Naive B cell (primary cell): ENCODE results near the gene UNC119. TPM values are rescaled to one million over a fixed set of nuclear protein-coding genes. Genes with fewer than 3 reads are reported as not detected.
"Not testable (repeated sequence)": the region's sequence is repeated elsewhere in the genome, so short reads cannot be mapped to it uniquely, and the experiment has no call there.

Experiments
- ATAC-seq, 2 donors: fragments of 150-1000 bp; cut with Tn5 transposase; 2 replicates each; pipeline ENCODE4 v1.10.0; 2021; ENCODE audit warnings: low read depth in 2 of 2, mild to moderate bottlenecking in 2 of 2, moderate library complexity in 2 of 2
- DNase-seq: peaks from one replicate; pipeline ENCODE4 v3.0.0; 2022
- H3K27ac Mint-ChIP-seq, 6 donors: one replicate each; pipeline ENCODE4 v1.8.0; 2020 to 2022; ENCODE audit warnings: mild to moderate bottlenecking in 6 of 6, mixed read lengths in 6 of 6, moderate library complexity in 5 of 6, inconsistent platforms in 2 of 6
- H3K27me3 Mint-ChIP-seq, 3 donors: one replicate each; pipeline ENCODE4 v1.8.0; 2021 to 2022; ENCODE audit warnings: mixed read lengths in 3 of 3, mild to moderate bottlenecking in 1 of 3
- H3K36me3 Mint-ChIP-seq, 2 donors: one replicate each; pipeline ENCODE4 v1.8.0; 2020 to 2022; ENCODE audit warnings: mixed read lengths in 2 of 2, inconsistent platforms in 1 of 2, mild to moderate bottlenecking in 1 of 2
- H3K4me1 Mint-ChIP-seq, 3 donors: one replicate each; pipeline ENCODE4 v1.8.0; 2020 to 2022; ENCODE audit warnings: mixed read lengths in 3 of 3, inconsistent platforms in 1 of 3, mild to moderate bottlenecking in 1 of 3, moderate library complexity in 1 of 3
- H3K4me3 Mint-ChIP-seq, 8 donors: one replicate each; pipeline ENCODE4 v1.8.0; 2020 to 2022; ENCODE audit warnings: mild to moderate bottlenecking in 8 of 8, mixed read lengths in 8 of 8, moderate library complexity in 8 of 8, inconsistent platforms in 2 of 8
- H3K9me3 Mint-ChIP-seq, 7 donors: one replicate each; pipeline ENCODE4 v1.8.0; 2020 to 2022; ENCODE audit warnings: mixed read lengths in 7 of 7, mild to moderate bottlenecking in 5 of 7, inconsistent platforms in 2 of 7, moderate library complexity in 1 of 7
- polyA plus RNA-seq, 6 donors: library from polyadenylated mRNA; unstranded; fragments of 300-500 nt; fragmentation: Illumina TruSeq; gene quantifications; one replicate each; pipeline ENCODE4 v1.2.3, GENCODE V29; 2021; ENCODE audit warnings: low read depth in 6 of 6

The UNC119 gene
- polyA plus RNA-seq, 6 donors from 2014 or later = 69.7 to 93.0 (median 75.3) TPM

GRCh38 chr17:28578246-28579195, 26.1 kb upstream of the UNC119 start:
- Mint-ChIP-seq H3K4me3 (peak overlapping the region in 3 of 8 donors; percentile 12 to 29 (median 20)), H3K9me3 (no peaks in the 10 kb centered on the region), H3K27me3 (no peaks in the 10 kb centered on the region), H3K36me3 (no peaks in the 10 kb centered on the region), H3K4me1 (peaks cover 13 to 20% (median 15%) of the 10 kb centered on the region in 3 donors), H3K27ac (no peak overlapping the region)
- DNase-seq (no peak), ATAC-seq (no peak)

DNA sequence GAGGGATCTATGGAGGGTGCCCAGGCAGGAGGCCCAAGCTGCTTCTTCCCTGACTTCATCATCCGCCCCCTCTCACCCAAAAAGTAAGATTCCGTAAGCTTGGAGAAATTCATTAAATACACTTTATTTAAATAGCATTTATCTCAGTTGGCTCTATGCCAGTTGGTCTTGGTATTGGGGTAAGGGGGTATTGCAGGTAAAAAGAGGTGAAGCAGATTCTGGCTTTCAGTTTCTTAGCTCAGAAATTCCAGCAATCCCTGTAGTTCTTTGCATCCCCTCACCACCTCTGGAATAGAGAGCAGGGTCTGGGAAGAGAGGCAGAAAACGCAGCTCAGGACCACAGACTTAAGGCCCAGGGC, 25.0 kb upstream of the UNC119 start:
- peaks cover 19 to 25% (median 23%) of the 10 kb centered on the region in 3 donors for H3K4me1 Mint-ChIP-seq
- H3K9me3 Mint-ChIP-seq = no peaks in the 10 kb centered on the region
- H3K4me3 Mint-ChIP-seq = peak overlapping the region in 3 of 8 donors; percentile 83 to 89 (median 86)
- peak overlapping the region in 2 of 6 donors; percentile 91 to 93 for H3K27ac Mint-ChIP-seq
- ATAC-seq = no peak
- no peaks in the 10 kb centered on the region for H3K27me3 Mint-ChIP-seq
- no peak for DNase-seq
- H3K36me3 Mint-ChIP-seq = peaks cover 0 to 4% of the 10 kb centered on the region in 2 donors

- H3K27me3 Mint-ChIP-seq = no peaks in the 10 kb centered on the region
- DNase-seq (peak; percentile 97), ATAC-seq (peak; percentile 98)
- H3K4me1 Mint-ChIP-seq = peaks cover 20 to 30% (median 29%) of the 10 kb centered on the region in 3 donors
- H3K9me3 Mint-ChIP-seq = no peaks in the 10 kb centered on the region
- peaks cover 0 to 4% of the 10 kb centered on the region in 2 donors for H3K36me3 Mint-ChIP-seq
- H3K27ac Mint-ChIP-seq = peak within 1 kb of the TSS; percentile 8 to 97 (median 88)
- peak within 1 kb of the TSS; percentile 80 to 99 (median 88) for H3K4me3 Mint-ChIP-seq
Measured at GRCh38 chr17:28576758-28577465, 24.5 kb upstream of the UNC119 start, which contains the start of gene ALDOC. Gene ALDOC, minus strand, starts transcription at chr17:28576895. Its CDS starts 1,363 bp downstream, at chr17:28575532.

DNA sequence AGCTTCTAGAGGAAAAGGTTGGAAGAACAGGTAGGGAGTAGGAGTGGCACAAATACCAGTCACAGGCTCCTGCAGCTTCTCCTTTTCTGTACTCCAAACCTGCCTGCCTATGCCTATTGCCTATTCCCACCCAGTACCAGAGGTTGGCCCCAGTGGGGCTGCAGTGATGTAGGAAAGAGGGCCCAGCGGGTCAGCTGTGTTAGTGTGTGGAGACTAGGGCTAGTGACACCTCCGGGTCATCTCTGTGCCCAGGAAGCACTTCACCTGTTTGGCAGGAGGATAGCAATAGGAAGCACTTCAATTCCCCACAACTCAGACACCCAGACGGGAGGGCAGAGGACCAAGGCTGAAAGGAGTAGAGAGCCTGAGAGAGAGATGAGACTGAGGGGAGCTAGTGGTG, 23.6 kb upstream of the UNC119 start:
- peak overlapping the region in 5 of 6 donors; percentile 24 to 91 (median 72) for H3K27ac Mint-ChIP-seq
- ATAC-seq, DNase-seq, H3K36me3 Mint-ChIP-seq, H3K27me3 Mint-ChIP-seq, H3K9me3 Mint-ChIP-seq: not testable (repeated sequence)
- H3K4me3 Mint-ChIP-seq = peak overlapping the region; percentile 80 to 99 (median 88)
- H3K4me1 Mint-ChIP-seq = peaks cover 25 to 34% (median 33%) of the 10 kb centered on the region in 3 donors

DNA sequence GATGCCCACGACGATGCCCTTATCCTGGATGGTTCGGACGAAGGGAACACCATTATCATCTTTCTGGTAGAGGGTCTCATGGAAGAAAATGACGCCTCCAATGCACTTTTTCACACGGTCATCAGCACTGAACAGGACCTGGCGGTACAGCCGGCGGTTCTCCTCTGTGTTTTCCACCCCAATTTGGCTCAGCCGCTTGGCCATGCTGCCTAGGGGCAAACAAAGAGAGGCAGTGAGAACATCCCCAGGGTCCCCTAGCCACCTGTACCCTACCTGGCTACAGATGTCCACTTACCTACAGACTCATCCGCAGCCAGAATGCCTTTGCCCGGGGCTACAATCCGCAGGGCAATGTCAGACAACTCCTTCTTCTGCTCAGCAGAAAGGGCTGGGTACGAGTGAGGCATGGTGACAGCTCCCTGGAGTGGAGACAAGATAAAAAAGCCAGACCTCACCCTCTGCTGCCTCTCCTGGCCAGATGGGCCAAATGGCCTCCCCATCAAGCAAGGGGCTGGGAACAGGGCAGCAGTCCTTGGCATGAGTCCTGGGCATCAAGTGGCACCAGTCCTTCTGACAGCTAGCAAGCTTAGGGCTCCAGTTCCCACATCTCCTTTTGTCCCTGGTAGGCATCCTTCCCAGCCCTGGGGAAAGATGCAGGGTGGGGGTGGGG, 22.8 kb upstream of the UNC119 start:
- H3K27me3 Mint-ChIP-seq = no peaks in the 10 kb centered on the region
- H3K4me3 Mint-ChIP-seq = peak overlapping the region in 3 of 8 donors; percentile 50 to 99 (median 80)
- peaks cover 31 to 42% (median 39%) of the 10 kb centered on the region in 3 donors for H3K4me1 Mint-ChIP-seq
- H3K9me3 Mint-ChIP-seq = no peaks in the 10 kb centered on the region
- DNase-seq (no peak), ATAC-seq (no peak)
- H3K36me3 Mint-ChIP-seq = peaks cover 0 to 4% of the 10 kb centered on the region in 2 donors
- H3K27ac Mint-ChIP-seq = no peak overlapping the region

DNA sequence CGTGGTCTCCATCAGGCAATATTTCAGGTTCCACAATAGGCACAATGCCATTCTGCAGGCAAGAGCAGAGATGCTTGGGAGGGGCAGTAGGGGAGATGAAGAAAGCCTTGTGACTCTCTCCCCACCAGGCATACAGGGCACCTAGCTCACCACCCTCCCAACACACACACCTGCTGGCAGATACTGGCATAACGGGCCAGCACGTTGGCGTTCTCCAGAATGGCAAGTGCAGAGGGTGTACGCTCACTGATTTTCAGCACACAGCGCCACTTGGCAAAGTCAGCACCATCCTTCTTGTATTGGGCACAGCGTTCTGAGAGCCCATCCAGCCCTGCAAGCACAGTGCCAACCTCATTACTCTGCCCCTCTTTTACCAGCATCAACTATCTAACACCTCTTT, 22.1 kb upstream of the UNC119 start:
- ATAC-seq = no peak
- peak overlapping the region in 2 of 8 donors; percentile 28 to 99 for H3K4me3 Mint-ChIP-seq
- no peaks in the 10 kb centered on the region for H3K9me3 Mint-ChIP-seq
- H3K27me3 Mint-ChIP-seq = no peaks in the 10 kb centered on the region
- H3K36me3 Mint-ChIP-seq = peaks cover 0 to 4% of the 10 kb centered on the region in 2 donors
- peaks cover 37 to 49% (median 46%) of the 10 kb centered on the region in 3 donors for H3K4me1 Mint-ChIP-seq
- DNase-seq = no peak
- peak overlapping the region in 1 of 6 donors; percentile 70 for H3K27ac Mint-ChIP-seq

- Mint-ChIP-seq H3K27ac (peak overlapping the region in 1 of 6 donors; percentile 11), H3K27me3 (no peaks in the 10 kb centered on the region), H3K4me1 (peaks cover 39 to 54% (median 48%) of the 10 kb centered on the region in 3 donors), H3K36me3 (peaks cover 0 to 4% of the 10 kb centered on the region in 2 donors), H3K4me3 (peak overlapping the region in 5 of 8 donors; percentile 28 to 99 (median 47)), H3K9me3 (no peaks in the 10 kb centered on the region)
- ATAC-seq = no peak
- DNase-seq = no peak
Measured at GRCh38 chr17:28573966-28574480, 21.6 kb upstream of the UNC119 start.

- no peaks in the 10 kb centered on the region for H3K27me3 Mint-ChIP-seq
- DNase-seq (no peak), ATAC-seq (no peak)
- H3K36me3 Mint-ChIP-seq = peaks cover 0 to 4% of the 10 kb centered on the region in 2 donors
- peak overlapping the region in 3 of 8 donors; percentile 10 to 99 (median 63) for H3K4me3 Mint-ChIP-seq
- H3K27ac Mint-ChIP-seq = peak overlapping the region in 1 of 6 donors; percentile 15
- peaks cover 40 to 59% (median 52%) of the 10 kb centered on the region in 3 donors for H3K4me1 Mint-ChIP-seq
- no peaks in the 10 kb centered on the region for H3K9me3 Mint-ChIP-seq
Measured at GRCh38 chr17:28573521-28573920, 21.1 kb upstream of the UNC119 start.

GRCh38 chr17:28573040-28573380, 20.6 kb upstream of the UNC119 start:
- Mint-ChIP-seq H3K27me3 (no peaks in the 10 kb centered on the region), H3K4me1 (peaks cover 45 to 64% (median 57%) of the 10 kb centered on the region in 3 donors), H3K9me3 (no peaks in the 10 kb centered on the region), H3K36me3 (peaks cover 0 to 4% of the 10 kb centered on the region in 2 donors), H3K4me3 (peak overlapping the region in 5 of 8 donors; percentile 10 to 99 (median 92)), H3K27ac (peak overlapping the region in 2 of 6 donors; percentile 12 to 34)
- no peak for ATAC-seq
- no peak for DNase-seq

GRCh38 chr17:28572259-28573039, 20.0 kb upstream of the UNC119 start:
- H3K36me3 Mint-ChIP-seq = peaks cover 0 to 4% of the 10 kb centered on the region in 2 donors
- DNase-seq = no peak

GRCh38 chr17:28571361-28572122, 19.1 kb upstream of the UNC119 start, which contains the start of gene PIGS:
Gene PIGS, minus strand, starts transcription at chr17:28571524. Its CDS starts 28 bp downstream, at chr17:28571496.
- Mint-ChIP-seq H3K4me1 (peaks cover 51 to 68% (median 63%) of the 10 kb centered on the region in 3 donors), H3K36me3 (peaks cover 0 to 4% of the 10 kb centered on the region in 2 donors), H3K27ac (peak within 1 kb of the TSS; percentile 88 to 96 (median 94)), H3K4me3 (peak within 1 kb of the TSS; percentile 92 to 99 (median 96)), H3K27me3 (no peaks in the 10 kb centered on the region), H3K9me3 (no peaks in the 10 kb centered on the region)
- DNase-seq (peak; percentile 89), ATAC-seq (peak; percentile 89 to 92)

More at GRCh38 chr17:28572259-28573039, 20.0 kb upstream of the UNC119 start:
- Mint-ChIP-seq H3K9me3 (no peaks in the 10 kb centered on the region), H3K27ac (peak overlapping the region in 5 of 6 donors; percentile 33 to 95 (median 89)), H3K4me1 (peaks cover 51 to 67% (median 63%) of the 10 kb centered on the region in 3 donors), H3K4me3 (peak overlapping the region; percentile 92 to 99 (median 96)), H3K27me3 (no peaks in the 10 kb centered on the region)
- ATAC-seq = no peak
